WTC11 (cell line): ENCODE data around the gene DUSP2.

Source experiments
- ATF1 ChIP-seq: sonication (generic); formaldehyde crosslinking; IDR thresholded peaks from 2 replicates; pipeline ENCODE4 v1.8.1; 2023; ENCODE audit warnings: mild to moderate bottlenecking, moderate library complexity, missing genetic modification reagents
- CREB1 ChIP-seq: sonication (generic); formaldehyde crosslinking; IDR thresholded peaks from 2 replicates; pipeline ENCODE4 v1.8.0; 2023; ENCODE audit warnings: mild to moderate bottlenecking, missing genetic modification reagents
- CTCF ChIP-seq: fragments of 200-600 bp; IDR thresholded peaks from 2 replicates; pipeline ENCODE4 v1.8.0; 2022; ENCODE audit warnings: antibody characterized with exemption
- E2F4 ChIP-seq: sonication (generic); formaldehyde crosslinking; IDR thresholded peaks from 2 replicates; pipeline ENCODE4 v1.8.1; 2022; ENCODE audit warnings: low read depth, mild to moderate bottlenecking, moderate library complexity, missing genetic modification reagents, borderline replicate concordance
- E2F5 ChIP-seq: sonication (generic); formaldehyde crosslinking; IDR thresholded peaks from 2 replicates; pipeline ENCODE4 v1.8.1; 2022; ENCODE audit warnings: mild to moderate bottlenecking, moderate library complexity, missing genetic modification reagents
- TEAD4 ChIP-seq: sonication (generic); formaldehyde crosslinking; IDR thresholded peaks from 2 replicates; pipeline ENCODE4 v1.8.0; 2022; ENCODE audit warnings: mild to moderate bottlenecking, missing genetic modification reagents
- TP53 ChIP-seq: sonication (generic); formaldehyde crosslinking; IDR thresholded peaks from 2 replicates; pipeline ENCODE4 v1.8.1; 2023; ENCODE audit warnings: mild to moderate bottlenecking, missing genetic modification reagents
- USF1 ChIP-seq: sonication (generic); formaldehyde crosslinking; IDR thresholded peaks from 2 replicates; pipeline ENCODE4 v1.8.0; 2022; ENCODE audit warnings: mild to moderate bottlenecking, missing genetic modification reagents
- ZNF232 ChIP-seq: sonication (generic); formaldehyde crosslinking; IDR thresholded peaks from 2 replicates; pipeline ENCODE4 v1.8.0; 2022; ENCODE audit warnings: mild to moderate bottlenecking, missing genetic modification reagents
- ZNF671 ChIP-seq: fragments of 250-450 bp; sonication (Bioruptor Pico); IDR thresholded peaks from 2 replicates; pipeline ENCODE4 v1.8.0; 2021; ENCODE audit warnings: mild to moderate bottlenecking

- no peak for TF ChIP-seq ZNF671
- TF ChIP-seq CREB1 (CRISPR knock-in tag) = no peak
- no peak for TF ChIP-seq CTCF
- TF ChIP-seq TP53 (CRISPR knock-in tag) = no peak
- TF ChIP-seq USF1 (CRISPR knock-in tag) = no peak
- TF ChIP-seq E2F4 = no peak
- no peak for TF ChIP-seq TEAD4 (CRISPR knock-in tag)
- no peak for TF ChIP-seq E2F5 (CRISPR knock-in tag)
- no peak for TF ChIP-seq ATF1 (CRISPR knock-in tag)
- TF ChIP-seq ZNF232 (CRISPR knock-in tag) = no peak
These were observed 26.4 kb downstream of the DUSP2 start for GRCh38 chr2:96118698-96119388.
